HG02571 (cell line): ENCODE measurements around the gene DUSP9.

ENCODE experiments used
- ATAC-seq: cut with Tn5 transposase; IDR thresholded peaks from one replicate; pipeline ENCODE4 v1.9.1; 2021; ENCODE audit warnings: mild to moderate bottlenecking, moderate library complexity; ENCODE audit not compliant: unreplicated experiment

The DUSP9 gene

GRCh38 chrX:153647461-153648357, 706 bp downstream of the DUSP9 start:
- no peak for ATAC-seq

- ATAC-seq: no peak
Observed at GRCh38 chrX:153648358-153649177, 1.6 kb downstream of the DUSP9 start.

- ATAC-seq: no peak
Observed at GRCh38 chrX:153649178-153649914, 2.3 kb downstream of the DUSP9 start.

- ATAC-seq: no peak
Observed at GRCh38 chrX:153649915-153650782, 3.1 kb downstream of the DUSP9 start.

GRCh38 chrX:153650959-153651358, 4.0 kb downstream of the DUSP9 start:
- no peak for ATAC-seq

GRCh38 chrX:153651540-153652079, 4.6 kb downstream of the DUSP9 start:
- ATAC-seq: no peak

GRCh38 chrX:153653556-153653955, 6.6 kb downstream of the DUSP9 start:
- no peak for ATAC-seq

GRCh38 chrX:153657161-153657560, 10.2 kb downstream of the DUSP9 start:
- ATAC-seq: no peak

GRCh38 chrX:153659268-153659667, 12.3 kb downstream of the DUSP9 start:
- ATAC-seq: no peak

GRCh38 chrX:153662266-153662665, 15.3 kb downstream of the DUSP9 start:
- ATAC-seq: no peak

- no peak for ATAC-seq
Observed at GRCh38 chrX:153665726-153666306, 18.8 kb downstream of the DUSP9 start.

- ATAC-seq: no peak
Observed at GRCh38 chrX:153667281-153667955, 20.4 kb downstream of the DUSP9 start.

- ATAC-seq: peak; percentile 50
Observed at GRCh38 chrX:153667956-153668396, 21.0 kb downstream of the DUSP9 start.

- ATAC-seq: no peak
Observed at GRCh38 chrX:153668423-153669173, 21.6 kb downstream of the DUSP9 start.

- peak; percentile 44 for ATAC-seq
Observed at GRCh38 chrX:153669174-153669890, 22.3 kb downstream of the DUSP9 start.

GRCh38 chrX:153669901-153670731, 23.1 kb downstream of the DUSP9 start:
- no peak for ATAC-seq
